Osteoblast (primary cell): ENCODE data around the gene HUWE1. TPM values are rescaled to one million over a fixed set of nuclear protein-coding genes. Genes with fewer than 3 reads are reported as not detected.

Experiments used
- DNase-seq: peaks from one replicate; pipeline ENCODE4 v3.0.0; 2011; ENCODE audit warnings: low spot score, mixed read lengths; ENCODE audit not compliant: insufficient read length; ENCODE audit errors: missing footprints
- H2AFZ ChIP-seq: 2 replicates; pipeline ENCODE4 v1.6.0; 2011; ENCODE audit warnings: mild to moderate bottlenecking, low read length
- H3K27ac ChIP-seq: 2 replicates; pipeline ENCODE4 v1.5.1; 2011; ENCODE audit warnings: mild to moderate bottlenecking, low read depth, low read length, moderate library complexity
- H3K27me3 ChIP-seq: 2 replicates; pipeline ENCODE4 v1.6.0; 2012; ENCODE audit warnings: mild to moderate bottlenecking, control low read depth, inconsistent platforms, low read length, moderate library complexity; ENCODE audit not compliant: insufficient read depth
- H3K36me3 ChIP-seq: 2 replicates; pipeline ENCODE4 v1.5.1; 2011; ENCODE audit warnings: mild to moderate bottlenecking, low read length, control low read depth, moderate library complexity; ENCODE audit not compliant: insufficient read depth
- H3K4me1 ChIP-seq: 2 replicates; pipeline ENCODE4 v1.5.1; 2011; ENCODE audit warnings: mild to moderate bottlenecking, low read length, control low read depth, moderate library complexity; ENCODE audit not compliant: insufficient read depth
- H3K4me2 ChIP-seq: 2 replicates; pipeline ENCODE4 v1.6.0; 2011; ENCODE audit warnings: mild to moderate bottlenecking, low read length; ENCODE audit not compliant: insufficient read depth
- H3K4me3 ChIP-seq: fragments of 200-600 bp; sonication (generic); 3 replicates; pipeline ENCODE4 v1.5.1; 2012; ENCODE audit warnings: mild to moderate bottlenecking, low read length, inconsistent platforms; ENCODE audit not compliant: insufficient read depth
- H3K79me2 ChIP-seq: 2 replicates; pipeline ENCODE4 v1.6.0; 2012; ENCODE audit warnings: mild to moderate bottlenecking, low read length, control low read depth, inconsistent platforms; ENCODE audit not compliant: insufficient read depth
- H3K9me3 ChIP-seq: 2 replicates; pipeline ENCODE4 v1.5.1; 2011; ENCODE audit warnings: low read depth, low read length, control low read depth
- H4K20me1 ChIP-seq: 2 replicates; pipeline ENCODE4 v1.6.0; 2012; ENCODE audit warnings: mild to moderate bottlenecking, low read length, control low read depth; ENCODE audit not compliant: insufficient read depth
- CTCF ChIP-seq: IDR thresholded peaks from 2 replicates; pipeline ENCODE4 v1.5.1; 2011; ENCODE audit warnings: mild to moderate bottlenecking, low read depth, low read length, moderate library complexity; ENCODE audit errors: extremely low read depth
- total RNA-seq: library from RNA; depleted of rRNA; stranded (reverse); fragments of >200 nt; gene quantifications from 2 replicates; pipeline ENCODE4 v1.2.3, GENCODE V29; 2012

Gene HUWE1
- total RNA-seq, 1 donor, result 116 TPM

DNA sequence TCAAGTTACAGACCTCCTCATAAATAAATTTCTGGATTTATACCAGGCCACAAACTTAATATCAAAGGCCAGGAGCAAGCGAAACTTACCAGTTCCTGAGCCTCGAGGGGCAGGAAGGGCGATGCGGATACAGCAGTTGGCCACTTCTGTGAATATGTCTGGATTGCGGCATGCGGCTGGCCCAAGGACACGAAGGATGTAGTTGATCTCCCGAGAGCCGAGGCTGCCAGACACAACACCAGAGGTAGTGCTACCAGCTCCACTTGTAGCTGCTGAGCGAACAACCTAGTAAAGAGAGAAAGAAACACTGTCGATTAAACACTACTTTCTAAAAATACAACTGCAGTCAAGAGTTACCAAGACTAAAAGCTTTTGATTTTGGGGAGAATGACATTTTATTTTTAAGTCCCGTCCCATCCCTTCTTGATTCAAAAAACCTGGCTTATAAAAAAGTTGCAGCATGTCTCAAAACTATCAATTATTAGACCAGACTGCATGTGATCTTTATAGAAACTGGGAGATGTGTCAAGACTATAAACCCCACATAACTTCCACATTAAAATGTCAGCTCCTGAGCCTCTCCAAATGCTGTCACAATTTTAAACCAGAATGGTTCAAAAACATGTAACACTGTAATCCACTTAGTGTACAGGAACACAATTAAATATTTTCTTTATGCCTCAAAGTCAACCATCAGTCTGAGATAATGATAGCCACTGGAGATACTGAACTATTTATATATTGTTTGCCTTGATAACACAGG lies 105.6 kb downstream of the HUWE1 start:
- Histone ChIP-seq H3K4me3 (no peak overlapping the region), H3K79me2 (peaks cover 6% of the 10 kb centered on the region), H3K27me3 (no peaks in the 10 kb centered on the region), H3K4me2 (no peak overlapping the region), H3K4me1 (no peaks in the 10 kb centered on the region), H3K9me3 (no peaks in the 10 kb centered on the region), H3K36me3 (peaks cover 43% of the 10 kb centered on the region), H3K27ac (no peak overlapping the region), H2AFZ (no peak overlapping the region), H4K20me1 (peaks cover 3% of the 10 kb centered on the region)
- peak; percentile 79 for DNase-seq
- no peak for TF ChIP-seq CTCF

DNA sequence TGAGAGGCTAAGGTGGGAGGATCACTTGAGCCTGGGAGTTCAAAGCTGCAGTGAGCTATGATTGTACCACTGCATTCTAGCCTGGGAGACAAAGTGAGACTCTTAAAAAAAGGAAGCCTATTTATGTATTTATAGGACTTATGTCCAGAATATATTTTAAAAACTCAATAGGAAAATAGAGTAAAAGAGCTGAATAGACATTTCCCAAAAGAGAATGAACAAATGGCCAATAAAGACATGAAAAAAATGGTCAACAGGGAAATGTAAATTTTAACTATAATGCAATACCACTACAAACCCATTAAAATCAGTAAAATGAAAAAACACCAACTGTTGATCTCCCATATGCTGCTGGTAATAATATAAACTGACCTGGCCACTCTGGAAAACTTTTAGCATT lies 115.0 kb downstream of the HUWE1 start:
- Histone ChIP-seq H4K20me1 (no peaks in the 10 kb centered on the region), H3K9me3 (no peaks in the 10 kb centered on the region), H3K27ac (no peak overlapping the region), H2AFZ (no peak overlapping the region), H3K27me3 (no peaks in the 10 kb centered on the region), H3K4me2 (no peak overlapping the region), H3K36me3 (peaks cover 54% of the 10 kb centered on the region), H3K4me3 (no peak overlapping the region), H3K79me2 (peaks cover under 1% of the 10 kb centered on the region), H3K4me1 (no peaks in the 10 kb centered on the region)
- DNase-seq, result no peak
- no peak for TF ChIP-seq CTCF

GRCh38 chrX:53563324-53563723 lies 123.2 kb downstream of the HUWE1 start:
- H3K4me3 ChIP-seq, result no peak overlapping the region
- H3K9me3 ChIP-seq, result no peaks in the 10 kb centered on the region
- H4K20me1 ChIP-seq, result peaks cover 3% of the 10 kb centered on the region
- peaks cover 2% of the 10 kb centered on the region for H3K79me2 ChIP-seq
- H3K4me2 ChIP-seq, result no peak overlapping the region
- H3K27ac ChIP-seq, result no peak overlapping the region
- H3K36me3 ChIP-seq, result peaks cover 79% of the 10 kb centered on the region
- H3K27me3 ChIP-seq, result no peaks in the 10 kb centered on the region
- H2AFZ ChIP-seq, result no peak overlapping the region
- H3K4me1 ChIP-seq, result no peaks in the 10 kb centered on the region
- no peak for DNase-seq
- no peak for TF ChIP-seq CTCF

GRCh38 chrX:53561912-53562311 lies 124.6 kb downstream of the HUWE1 start:
- peaks cover 91% of the 10 kb centered on the region for H3K36me3 ChIP-seq
- H3K9me3 ChIP-seq, result no peaks in the 10 kb centered on the region
- H4K20me1 ChIP-seq, result peaks cover 3% of the 10 kb centered on the region
- H3K4me1 ChIP-seq, result no peaks in the 10 kb centered on the region
- H3K79me2 ChIP-seq, result peaks cover 2% of the 10 kb centered on the region
- H3K4me3 ChIP-seq, result no peak overlapping the region
- H3K27me3 ChIP-seq, result no peaks in the 10 kb centered on the region
- no peak overlapping the region for H2AFZ ChIP-seq
- no peak overlapping the region for H3K27ac ChIP-seq
- H3K4me2 ChIP-seq, result no peak overlapping the region
- no peak for TF ChIP-seq CTCF
- DNase-seq, result no peak
